ENCODE measurements around the gene EHMT1.

DNA sequence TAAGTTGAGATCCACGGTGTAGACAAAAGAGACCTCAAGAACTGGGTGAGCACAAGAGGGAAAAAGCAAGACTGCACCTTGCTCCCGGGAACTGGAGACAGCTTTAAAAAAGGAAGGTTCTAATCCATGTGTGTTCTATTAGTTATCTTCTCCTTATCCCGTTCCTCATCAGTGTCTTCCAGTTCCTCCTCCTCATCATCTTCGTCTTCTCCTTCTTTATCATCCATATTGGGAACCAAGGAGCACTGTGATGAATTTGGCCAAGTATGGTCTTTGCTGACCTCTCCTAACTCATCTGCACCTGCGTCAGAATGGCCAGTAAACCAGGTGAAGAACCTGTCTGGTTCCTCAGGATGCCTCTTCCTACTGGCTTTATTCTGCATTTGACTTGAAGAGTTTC is 22.1 kb downstream of the EHMT1 start:
- TF ChIP-seq, protein P1, sequence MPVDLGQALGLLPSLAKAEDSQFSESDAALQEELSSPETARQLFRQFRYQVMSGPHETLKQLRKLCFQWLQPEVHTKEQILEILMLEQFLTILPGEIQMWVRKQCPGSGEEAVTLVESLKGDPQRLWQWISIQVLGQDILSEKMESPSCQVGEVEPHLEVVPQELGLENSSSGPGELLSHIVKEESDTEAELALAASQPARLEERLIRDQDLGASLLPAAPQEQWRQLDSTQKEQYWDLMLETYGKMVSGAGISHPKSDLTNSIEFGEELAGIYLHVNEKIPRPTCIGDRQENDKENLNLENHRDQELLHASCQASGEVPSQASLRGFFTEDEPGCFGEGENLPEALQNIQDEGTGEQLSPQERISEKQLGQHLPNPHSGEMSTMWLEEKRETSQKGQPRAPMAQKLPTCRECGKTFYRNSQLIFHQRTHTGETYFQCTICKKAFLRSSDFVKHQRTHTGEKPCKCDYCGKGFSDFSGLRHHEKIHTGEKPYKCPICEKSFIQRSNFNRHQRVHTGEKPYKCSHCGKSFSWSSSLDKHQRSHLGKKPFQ (CRISPR knock-in tag; IDR thresholded peaks at IDR 0.05; ENCODE audit: insufficient replicate concordance) = no peak
- TF ChIP-seq, protein P2, sequence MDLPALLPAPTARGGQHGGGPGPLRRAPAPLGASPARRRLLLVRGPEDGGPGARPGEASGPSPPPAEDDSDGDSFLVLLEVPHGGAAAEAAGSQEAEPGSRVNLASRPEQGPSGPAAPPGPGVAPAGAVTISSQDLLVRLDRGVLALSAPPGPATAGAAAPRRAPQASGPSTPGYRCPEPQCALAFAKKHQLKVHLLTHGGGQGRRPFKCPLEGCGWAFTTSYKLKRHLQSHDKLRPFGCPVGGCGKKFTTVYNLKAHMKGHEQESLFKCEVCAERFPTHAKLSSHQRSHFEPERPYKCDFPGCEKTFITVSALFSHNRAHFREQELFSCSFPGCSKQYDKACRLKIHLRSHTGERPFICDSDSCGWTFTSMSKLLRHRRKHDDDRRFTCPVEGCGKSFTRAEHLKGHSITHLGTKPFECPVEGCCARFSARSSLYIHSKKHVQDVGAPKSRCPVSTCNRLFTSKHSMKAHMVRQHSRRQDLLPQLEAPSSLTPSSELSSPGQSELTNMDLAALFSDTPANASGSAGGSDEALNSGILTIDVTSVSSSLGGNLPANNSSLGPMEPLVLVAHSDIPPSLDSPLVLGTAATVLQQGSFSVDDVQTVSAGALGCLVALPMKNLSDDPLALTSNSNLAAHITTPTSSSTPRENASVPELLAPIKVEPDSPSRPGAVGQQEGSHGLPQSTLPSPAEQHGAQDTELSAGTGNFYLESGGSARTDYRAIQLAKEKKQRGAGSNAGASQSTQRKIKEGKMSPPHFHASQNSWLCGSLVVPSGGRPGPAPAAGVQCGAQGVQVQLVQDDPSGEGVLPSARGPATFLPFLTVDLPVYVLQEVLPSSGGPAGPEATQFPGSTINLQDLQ (CRISPR knock-in tag; IDR thresholded peaks at IDR 0.05) = no peak
- TF ChIP-seq ZNF674 (CRISPR knock-in tag; IDR thresholded peaks at IDR 0.05; ENCODE audit: low read depth) (no peak), EZH2 (conservative IDR thresholded peaks at IDR 0.05; ENCODE audit: low read depth, low read length) (no peak), MEIS2 (CRISPR knock-in tag; IDR thresholded peaks at IDR 0.05) (no peak), POLR2AphosphoS5 (IDR thresholded peaks at IDR 0.05; ENCODE audit: low read depth, low read length) (no peak), POLR2AphosphoS2 (IDR thresholded peaks at IDR 0.05; ENCODE audit: low read depth, low read length) (no peak), ZNF788 (CRISPR knock-in tag; IDR thresholded peaks at IDR 0.05; ENCODE audit: borderline replicate concordance) (no peak), THYN1 (CRISPR knock-in tag; IDR thresholded peaks at IDR 0.05; ENCODE audit: borderline replicate concordance, low read depth) (no peak), ZNF292 (CRISPR knock-in tag; IDR thresholded peaks at IDR 0.05; ENCODE audit: borderline replicate concordance, low read depth) (no peak)

All from HepG2 (cell line).